GM21619 (cell line): ENCODE data around the gene CRTC1.
A peak's percentile ranks its signal among the peaks of the same experiment; 100 is the strongest.

ENCODE experiments used
- ATAC-seq: cut with Tn5 transposase; IDR thresholded peaks from one replicate; pipeline ENCODE4 v1.9.1; 2021; ENCODE audit not compliant: unreplicated experiment

The CRTC1 gene, protein sequence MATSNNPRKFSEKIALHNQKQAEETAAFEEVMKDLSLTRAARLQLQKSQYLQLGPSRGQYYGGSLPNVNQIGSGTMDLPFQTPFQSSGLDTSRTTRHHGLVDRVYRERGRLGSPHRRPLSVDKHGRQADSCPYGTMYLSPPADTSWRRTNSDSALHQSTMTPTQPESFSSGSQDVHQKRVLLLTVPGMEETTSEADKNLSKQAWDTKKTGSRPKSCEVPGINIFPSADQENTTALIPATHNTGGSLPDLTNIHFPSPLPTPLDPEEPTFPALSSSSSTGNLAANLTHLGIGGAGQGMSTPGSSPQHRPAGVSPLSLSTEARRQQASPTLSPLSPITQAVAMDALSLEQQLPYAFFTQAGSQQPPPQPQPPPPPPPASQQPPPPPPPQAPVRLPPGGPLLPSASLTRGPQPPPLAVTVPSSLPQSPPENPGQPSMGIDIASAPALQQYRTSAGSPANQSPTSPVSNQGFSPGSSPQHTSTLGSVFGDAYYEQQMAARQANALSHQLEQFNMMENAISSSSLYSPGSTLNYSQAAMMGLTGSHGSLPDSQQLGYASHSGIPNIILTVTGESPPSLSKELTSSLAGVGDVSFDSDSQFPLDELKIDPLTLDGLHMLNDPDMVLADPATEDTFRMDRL

DNA sequence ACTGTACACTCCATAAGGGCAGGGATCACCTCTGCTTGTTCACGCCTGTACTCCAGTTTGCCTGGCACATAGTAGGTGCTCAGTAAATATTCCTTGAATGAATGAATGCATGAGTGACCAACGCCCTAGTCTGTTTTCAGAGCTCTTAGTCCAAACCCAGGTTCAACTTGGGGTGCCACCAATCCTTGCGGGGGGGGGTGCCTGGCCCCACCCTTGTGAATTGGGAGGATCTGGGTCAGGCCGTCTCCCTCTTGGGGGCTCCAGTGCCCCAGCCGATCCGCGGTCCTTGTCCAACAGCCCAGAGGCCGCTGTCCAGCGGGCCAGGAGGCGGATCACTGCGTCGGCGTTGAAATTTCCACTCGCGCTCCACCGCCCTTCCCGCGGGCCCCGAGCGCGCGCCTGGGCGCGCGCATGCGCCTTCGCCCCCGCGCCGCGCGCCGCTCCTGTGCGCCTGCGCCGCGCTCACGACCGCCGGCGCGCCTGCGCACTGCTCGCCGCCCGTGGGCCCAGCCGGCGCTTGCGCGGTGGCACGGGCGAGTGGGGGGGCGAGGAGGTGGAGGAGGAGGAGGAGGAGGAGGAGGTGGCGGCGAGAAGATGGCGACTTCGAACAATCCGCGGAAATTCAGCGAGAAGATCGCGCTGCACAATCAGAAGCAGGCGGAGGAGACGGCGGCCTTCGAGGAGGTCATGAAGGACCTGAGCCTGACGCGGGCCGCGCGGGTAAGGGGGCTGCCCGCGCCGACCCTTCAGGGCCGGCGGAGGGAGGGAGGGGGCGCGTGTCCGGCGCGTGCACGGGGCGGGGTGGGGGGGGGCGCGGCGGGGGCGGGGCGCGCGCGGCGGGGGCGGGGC lies at the start of gene CRTC1:
Gene CRTC1, plus strand, starts transcription at position 572 of the 849 bp plus-strand sequence. Its CDS starts 23 bp downstream, at position 595.
- ATAC-seq, result peak; percentile 56

DNA sequence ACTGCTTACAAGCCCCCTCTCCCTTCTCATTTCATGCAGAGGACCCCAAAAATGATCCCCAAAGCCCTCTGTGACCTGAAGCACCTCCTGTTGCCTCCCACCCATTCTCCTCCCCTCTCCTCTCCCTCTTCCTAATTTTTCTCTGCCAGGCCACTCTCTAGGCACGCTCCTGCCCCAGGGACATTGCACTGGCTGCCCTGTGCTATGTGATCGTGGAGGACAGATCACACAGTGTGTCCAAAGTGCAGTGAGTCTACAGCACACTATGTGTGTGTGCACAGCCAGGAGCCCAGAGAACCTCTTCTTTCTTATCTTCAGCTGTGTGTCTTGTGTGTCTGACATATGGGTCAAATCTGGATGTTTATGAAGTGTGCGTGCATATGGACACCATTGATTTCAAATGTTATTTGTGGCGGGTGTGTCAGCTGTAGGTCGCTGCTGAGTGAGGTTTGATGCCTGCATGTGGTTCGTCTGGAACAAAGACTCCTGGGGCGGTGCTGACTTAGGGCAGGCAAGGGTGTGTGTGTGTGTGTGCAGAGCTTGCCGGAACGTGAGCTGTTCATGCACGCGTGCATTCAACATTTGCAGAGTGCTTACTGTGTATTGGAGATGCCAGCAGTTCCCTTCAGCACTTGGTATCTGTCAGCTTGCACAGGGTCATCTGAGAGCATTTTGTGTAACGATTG lies 48.7 kb upstream of the CRTC1 start:
- ATAC-seq, result no peak

DNA sequence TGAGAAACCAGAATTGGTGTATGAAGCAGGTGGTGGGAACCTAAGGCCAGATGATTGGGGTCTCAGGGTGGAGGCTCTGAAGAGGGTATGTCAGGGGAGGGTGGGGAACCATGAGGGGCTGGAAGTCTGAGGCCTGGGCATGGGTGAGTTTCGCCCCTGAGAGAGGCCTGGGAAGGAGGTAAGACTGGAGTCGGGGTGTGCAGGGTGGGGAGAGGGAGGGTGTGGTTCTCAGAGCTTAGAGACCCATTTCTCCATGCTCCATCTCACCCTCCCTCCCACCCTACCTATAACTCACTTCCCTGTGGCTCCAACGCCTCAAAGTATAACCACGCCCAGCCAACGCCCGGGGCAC lies 47.7 kb upstream of the CRTC1 start:
- ATAC-seq, result no peak

DNA sequence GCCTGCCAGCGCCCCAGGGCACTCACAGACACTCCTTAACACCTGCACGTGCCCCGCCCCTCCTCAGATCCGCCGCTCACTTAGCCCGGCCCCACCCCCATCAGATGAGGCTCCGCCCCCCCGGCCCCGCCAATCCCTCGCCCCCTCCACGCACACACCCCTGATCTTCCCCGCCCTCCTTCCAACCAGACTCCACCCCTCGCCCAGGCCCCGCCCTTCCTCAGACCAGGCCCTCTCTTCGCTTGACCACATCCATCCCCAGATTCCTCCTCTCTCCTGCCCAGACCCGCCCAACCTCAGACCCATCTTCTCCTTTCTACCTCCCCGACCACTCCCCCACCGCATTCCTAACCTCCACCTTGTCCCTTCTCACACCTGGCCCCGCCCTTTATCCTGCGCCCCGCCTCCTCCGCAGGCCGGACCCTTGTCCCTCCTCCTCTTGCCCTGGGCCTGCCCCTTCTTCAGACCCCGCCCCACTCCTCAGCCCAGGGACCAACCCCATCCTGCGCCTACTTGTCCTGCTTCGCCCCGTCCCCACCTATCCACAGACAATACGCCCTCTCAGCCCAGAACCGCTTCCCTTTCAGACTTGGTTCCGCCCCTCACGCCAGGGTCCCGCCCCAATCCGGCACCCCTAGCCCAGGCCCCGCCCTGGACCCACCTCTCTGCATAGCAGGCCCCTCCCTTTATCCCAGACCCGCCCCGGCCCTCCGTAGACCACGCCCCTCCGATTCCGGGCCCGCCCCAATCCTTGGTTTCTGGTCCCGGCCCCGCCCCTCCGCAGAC lies 47.1 kb upstream of the CRTC1 start:
- peak; percentile 78 for ATAC-seq

DNA sequence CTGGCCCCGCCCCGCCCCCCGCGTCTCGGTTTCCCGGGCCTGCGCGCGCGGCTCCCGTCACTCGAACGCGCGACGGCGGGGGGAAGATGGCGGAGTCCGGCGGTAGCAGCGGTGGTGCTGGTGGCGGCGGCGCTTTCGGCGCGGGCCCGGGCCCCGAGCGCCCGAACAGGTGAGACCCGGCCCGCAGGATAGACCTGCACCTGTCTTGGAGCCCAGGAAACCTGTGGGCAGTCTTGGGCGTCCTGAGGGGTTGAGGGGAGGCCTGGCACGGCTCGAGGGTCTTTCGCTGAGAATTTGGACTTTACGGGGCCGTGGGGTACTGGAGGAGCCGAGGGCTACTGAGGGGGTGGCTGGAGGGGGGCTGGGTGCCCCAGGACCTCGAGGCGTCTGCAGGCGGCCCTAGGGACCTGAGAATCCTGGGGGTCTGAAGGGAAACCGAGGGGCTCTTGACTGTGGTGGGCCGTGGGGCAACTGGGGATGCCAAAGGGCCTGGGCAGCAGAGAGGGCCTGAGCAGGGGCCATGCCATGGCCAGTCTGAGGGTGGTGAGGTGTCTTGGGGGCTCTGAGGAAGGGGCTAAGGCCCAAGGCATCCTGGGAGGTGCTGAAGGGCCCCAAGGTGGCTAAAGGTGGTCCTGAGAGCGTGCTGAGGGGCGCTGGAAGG lies 46.4 kb upstream of the CRTC1 start, which contains the start of gene KLHL26:
Gene KLHL26, plus strand, starts transcription at position 60 of the 661 bp plus-strand sequence. Its CDS starts 27 bp downstream, at position 87.
- no peak for ATAC-seq

DNA sequence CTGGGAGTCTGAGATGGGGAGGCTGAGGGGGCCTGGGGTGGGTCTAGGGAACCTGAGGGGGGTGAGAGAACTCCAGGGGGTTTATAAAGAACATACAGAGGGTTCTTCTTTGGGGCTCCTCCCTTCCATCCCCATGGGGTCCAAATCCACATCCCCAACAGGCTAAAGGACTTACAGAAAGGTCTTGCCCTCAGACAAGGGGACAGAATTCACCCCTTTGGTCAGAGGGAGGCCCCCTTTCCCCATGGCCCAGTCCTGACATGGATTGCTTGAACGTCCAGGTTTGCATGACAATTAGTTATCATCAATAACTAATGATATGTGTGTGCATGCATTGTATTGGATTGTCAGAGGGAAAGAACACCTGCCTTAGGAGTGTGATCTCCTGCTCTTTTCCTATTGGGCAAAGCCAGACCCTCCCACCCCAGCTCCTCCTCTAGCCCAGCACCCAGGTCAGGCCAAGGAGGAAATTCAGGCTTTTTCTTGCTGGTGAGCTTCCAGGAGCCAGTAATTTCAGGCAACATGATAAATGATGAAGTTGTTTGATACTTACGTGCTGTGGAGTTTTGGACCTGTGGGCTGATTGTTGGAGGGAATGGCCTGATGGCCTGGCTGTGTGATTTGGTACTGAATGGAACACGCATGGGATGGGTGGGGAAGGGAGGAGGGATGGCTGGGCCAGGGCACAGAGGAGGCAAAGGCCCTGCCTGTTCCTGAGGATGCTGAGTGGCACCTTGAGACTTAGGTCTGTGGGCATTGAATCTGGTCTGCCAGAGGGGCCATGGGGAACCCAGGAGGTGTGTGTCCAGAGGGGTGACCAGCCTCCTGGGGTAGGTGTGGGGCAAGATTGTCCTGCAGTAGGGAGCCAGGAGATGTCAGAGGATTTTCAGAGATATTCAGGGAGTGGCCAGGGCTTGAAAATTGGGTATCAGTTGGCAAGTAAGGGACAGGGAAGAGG lies 45.5 kb upstream of the CRTC1 start:
- no peak for ATAC-seq

DNA sequence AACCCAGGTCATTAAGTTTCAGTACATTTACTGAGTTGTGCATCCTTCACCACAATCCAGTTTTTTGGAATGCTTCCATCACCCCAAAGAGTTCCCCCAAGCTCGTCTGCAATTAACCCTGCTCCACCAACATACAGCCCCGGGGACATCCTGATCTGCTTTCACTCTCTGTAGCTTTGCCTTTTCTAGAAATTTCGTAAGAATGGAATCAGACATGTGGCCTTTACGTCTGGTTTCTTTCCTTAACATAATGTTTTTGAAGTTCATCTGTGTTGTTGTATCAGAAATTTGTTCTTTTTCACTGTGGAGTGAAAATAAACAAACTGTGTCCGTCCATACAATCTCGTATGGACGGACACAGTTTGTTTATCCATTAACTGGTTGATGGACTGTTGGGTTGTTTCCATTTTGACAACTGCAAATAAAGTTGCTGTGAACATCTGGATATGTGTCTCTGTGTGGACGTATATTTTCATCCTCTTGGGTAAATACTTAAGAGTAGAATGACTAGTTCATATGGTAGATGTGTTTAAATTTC lies 43.7 kb upstream of the CRTC1 start:
- ATAC-seq, result no peak

DNA sequence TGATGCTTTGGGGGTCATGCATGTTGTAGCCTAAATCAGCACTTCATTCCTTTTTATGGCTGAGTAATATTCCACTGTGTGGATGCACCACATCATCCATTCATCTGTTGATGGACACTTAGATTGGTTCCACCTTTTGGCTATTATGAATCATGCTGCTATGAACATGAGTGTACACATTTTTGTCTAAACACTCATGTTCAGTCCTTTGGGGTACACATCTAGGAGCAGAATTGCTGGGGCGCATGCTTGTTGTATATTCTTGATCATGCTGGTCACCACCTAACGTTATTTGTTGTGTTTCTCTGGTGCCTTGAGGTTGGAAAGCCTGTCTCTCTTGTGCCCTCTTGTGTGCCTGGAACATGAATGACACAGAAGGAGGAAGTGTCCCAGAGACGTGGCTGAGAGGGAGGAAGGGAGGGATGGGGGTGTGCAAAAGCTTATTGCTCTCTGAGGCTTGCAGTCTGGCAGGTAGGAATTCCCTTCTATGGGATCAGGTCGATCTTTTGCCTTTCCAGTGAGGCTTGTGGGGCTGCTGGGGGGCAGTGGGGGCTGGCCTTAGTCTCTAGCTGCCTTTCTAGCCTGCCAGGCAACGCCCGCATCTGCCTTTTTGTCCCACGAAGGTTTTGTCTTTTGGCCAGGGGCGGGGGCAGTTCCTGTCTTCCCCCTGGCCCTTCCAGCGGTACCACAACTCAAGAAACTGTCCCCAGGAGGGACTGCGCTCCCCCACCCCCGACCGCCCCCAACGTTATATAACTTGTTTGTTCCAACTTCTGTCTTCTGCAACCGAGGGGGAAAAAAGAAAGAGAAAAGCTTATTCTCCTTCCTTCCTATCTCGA lies 39.1 kb upstream of the CRTC1 start:
- ATAC-seq, result no peak

DNA sequence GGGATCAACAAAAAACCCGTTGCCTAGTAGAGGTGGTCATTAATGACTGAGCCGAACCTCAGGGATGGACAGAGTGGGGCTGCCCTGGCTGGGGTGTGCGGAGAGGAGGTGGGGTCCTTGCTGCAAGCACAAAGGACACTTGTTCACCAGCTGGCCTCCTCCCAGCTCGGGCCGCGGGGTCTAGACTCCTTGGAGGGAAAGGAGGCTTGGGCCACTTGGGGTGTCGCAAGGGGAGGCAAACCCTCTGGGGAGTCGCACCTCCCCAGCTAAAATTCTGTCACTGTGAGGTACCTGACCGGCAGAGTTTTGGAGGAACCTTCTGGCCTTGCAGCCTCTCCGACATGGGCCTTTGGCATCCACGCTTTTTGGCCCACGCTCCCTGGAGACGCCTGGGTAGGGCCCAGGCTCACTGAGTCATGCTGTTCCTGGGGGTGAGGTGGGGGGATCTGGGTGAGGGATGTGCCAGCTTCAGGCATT lies 38.4 kb upstream of the CRTC1 start:
- no peak for ATAC-seq

DNA sequence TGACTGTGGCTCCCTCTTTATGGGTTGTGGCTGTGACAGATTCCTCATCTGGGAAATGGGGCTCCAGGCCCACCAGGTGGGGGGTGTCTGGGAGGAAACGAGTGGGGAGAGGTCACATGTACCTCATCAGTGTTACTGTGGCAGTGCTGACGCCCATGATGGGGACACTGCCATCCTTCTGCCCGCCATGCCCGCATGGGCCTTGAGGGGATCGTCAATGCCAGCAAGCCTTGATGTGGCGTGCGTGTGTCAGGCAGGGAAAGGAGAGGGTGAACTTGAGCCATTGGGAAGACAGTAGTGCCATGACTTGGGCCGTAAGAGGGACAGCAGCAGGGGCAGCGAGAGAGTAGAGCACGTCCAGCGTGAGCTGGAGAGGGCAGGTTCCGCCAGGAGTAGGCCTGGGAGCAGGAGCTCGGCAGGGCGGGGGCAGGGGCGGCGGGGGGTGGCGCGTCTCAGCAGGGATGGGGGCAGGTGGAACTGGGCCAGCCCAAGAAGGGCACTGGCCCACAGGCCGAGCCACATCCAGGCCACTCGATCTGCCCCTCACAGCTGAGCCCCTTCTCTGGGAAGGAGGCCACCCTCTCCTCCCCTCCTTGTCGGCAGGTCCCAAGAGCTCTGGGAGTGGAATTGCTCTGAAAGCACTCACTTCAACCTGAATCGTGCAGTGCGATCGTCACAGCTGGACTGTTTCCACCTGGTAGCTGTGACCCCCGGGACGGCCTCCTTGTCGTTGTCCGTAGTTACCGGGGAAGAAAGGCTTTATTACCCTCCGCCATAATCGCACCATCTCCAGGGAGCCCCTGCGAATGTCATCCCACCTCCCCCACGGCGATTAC lies 36.7 kb upstream of the CRTC1 start:
- no peak for ATAC-seq

DNA sequence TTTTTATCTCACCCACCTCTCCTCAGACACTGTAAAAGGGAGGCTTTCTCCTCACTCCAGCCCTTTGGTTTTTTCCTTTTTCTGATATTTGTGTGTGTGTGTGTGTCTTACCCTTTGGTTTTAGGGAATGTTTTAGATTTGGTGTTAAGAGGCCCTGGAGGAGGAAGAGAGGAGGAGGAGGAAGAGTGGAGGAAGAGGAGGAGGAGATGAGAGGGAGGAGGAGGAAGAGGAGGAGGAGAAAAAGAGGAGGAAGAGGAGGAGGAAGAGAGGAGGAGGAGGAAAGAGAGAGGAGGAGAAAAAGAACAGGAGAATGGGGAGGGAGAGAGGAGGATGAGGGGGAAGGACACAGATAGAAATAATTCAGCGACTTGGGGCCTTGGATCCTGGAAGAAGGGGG lies 36.1 kb upstream of the CRTC1 start:
- no peak for ATAC-seq

DNA sequence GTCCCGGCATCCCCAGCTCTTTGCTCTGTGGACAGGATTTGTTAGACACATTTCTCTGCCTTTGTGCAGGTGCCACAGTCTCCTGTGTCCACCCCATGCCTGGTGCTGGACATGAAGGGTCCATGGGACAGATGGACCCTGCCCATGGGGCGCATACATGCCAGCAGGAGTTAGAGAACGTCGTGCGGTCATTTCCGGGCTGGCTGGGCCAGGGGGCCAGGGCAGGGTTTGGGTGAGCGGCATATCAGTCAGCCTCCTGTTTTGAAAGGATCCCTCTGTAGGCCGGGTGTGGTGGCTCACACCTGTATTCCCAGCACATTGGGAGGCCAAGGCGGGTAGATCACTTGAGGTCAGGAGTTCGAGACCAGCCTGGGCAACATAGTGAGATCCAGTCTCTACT lies 35.7 kb upstream of the CRTC1 start:
- ATAC-seq, result no peak

DNA sequence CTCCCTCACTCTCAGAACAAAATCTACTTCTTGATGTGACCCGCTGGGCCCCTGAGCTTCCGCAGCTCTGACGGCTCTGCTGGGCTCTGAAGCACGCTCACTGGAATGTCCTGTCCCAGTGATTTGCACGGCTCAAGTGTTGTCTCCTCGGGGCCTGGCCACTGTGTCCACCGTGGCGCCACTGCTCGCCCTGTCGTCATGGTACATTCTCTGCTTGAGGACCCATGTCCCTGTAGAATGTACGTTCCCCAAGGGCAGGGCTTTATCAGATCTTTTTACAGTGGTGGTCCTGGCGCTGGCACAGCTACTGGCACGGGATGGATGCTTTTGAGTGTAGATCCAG lies 34.5 kb upstream of the CRTC1 start:
- ATAC-seq, result no peak

DNA sequence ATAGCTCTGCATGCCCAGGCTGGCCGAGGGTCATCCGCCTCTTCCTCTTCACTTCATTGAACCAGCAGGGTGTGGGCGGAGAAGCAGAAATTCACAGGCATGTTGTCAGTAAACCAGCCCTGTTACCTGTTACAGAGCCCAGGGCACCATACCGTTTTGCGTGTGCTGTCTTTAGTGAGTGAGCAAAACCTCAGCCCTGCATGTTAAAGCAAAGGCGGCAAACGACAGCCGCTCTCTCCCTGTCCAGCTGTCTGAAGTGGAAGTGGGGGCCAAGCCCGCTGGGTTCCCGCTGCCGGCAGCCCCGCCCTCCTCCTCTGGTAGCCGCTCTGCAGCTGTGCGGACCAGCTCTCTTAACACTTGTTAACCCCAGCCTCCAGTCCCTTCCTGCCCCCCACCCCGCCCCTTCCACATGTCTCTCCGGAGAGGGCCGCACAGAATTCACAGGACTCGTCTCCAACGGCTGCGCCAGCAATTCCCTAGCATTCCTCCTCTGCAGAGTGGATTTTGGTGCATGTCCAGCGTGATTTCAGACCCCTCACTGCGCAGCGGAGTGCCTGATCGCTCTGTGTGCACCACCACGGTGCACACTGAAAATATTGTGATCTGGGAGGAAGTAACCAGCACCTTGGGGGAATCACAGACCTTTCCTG lies 34.0 kb upstream of the CRTC1 start:
- no peak for ATAC-seq

DNA sequence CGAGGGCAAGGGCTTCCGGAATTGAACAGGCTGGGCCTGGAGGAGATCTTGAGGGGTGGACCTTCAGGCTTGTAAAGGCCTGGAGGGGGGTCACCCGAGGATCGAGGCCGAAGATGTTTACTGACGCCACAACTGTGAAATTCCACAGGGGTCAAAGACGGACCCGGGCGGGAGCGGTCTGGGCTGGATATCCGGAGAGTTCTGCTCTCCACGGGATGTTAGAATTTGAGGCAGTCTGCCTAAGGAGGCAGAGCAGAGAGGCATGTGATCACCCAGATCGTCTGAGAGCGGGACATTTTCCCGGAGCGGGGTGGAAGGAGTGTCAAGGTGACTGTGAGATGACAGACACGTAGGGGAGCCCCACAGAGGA lies 33.5 kb upstream of the CRTC1 start:
- ATAC-seq, result no peak

DNA sequence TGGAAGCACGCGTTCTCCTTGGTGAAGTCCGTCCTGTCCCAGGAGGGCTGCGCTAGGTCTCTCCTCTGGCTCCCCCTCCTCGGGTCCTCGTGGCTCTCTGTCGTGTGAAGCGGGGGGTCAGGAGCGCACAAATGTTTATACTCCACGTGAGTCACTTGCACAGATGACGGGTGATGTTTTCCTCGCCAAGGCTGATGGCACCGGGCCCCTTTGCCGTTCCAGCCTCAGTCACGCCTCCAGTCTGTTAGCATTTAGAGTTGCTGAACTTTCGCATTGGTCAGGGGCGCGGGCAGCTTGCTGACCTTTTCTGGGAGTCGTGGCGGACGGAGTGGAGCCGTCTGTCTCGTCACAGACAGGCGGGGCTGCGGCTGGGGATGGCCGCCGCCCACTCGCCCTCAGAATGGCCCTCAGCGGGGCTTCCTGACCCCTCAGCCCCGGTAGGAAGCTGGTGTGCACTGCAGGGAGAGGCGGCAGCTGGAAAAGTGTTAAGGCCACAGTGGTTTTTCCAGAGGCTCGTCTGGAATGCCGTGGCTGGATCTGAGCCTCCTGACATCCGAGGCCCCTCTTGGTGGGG lies 32.9 kb upstream of the CRTC1 start:
- no peak for ATAC-seq
